HG03196 (cell line): ENCODE results near the gene PPM1L.

ENCODE experiments used
- ATAC-seq: cut with Tn5 transposase; IDR thresholded peaks from one replicate; pipeline ENCODE4 v1.9.1; 2021; ENCODE audit not compliant: unreplicated experiment

Gene PPM1L

GRCh38 chr3:160842021-160843005 lies 86.3 kb downstream of the PPM1L start:
- ATAC-seq = no peak

GRCh38 chr3:160851629-160852210 lies 95.7 kb downstream of the PPM1L start:
- ATAC-seq = no peak

- ATAC-seq = no peak
Measured at GRCh38 chr3:160852856-160853255, 96.8 kb downstream of the PPM1L start.

GRCh38 chr3:160856450-160856849 lies 100.4 kb downstream of the PPM1L start:
- no peak for ATAC-seq

- no peak for ATAC-seq
Measured at GRCh38 chr3:160857476-160858119, 101.6 kb downstream of the PPM1L start.

- no peak for ATAC-seq
Measured at GRCh38 chr3:160860346-160860745, 104.3 kb downstream of the PPM1L start.

GRCh38 chr3:160869825-160870224 lies 113.8 kb downstream of the PPM1L start:
- no peak for ATAC-seq

- ATAC-seq = no peak
Measured at GRCh38 chr3:160870327-160870726, 114.3 kb downstream of the PPM1L start.

- no peak for ATAC-seq
Measured at GRCh38 chr3:160874736-160875135, 118.7 kb downstream of the PPM1L start.

GRCh38 chr3:160876643-160877042 lies 120.6 kb downstream of the PPM1L start:
- ATAC-seq = no peak

- ATAC-seq = no peak
Measured at GRCh38 chr3:160879859-160880258, 123.8 kb downstream of the PPM1L start.

- no peak for ATAC-seq
Measured at GRCh38 chr3:160883373-160883772, 127.3 kb downstream of the PPM1L start.

- peak; percentile 35 for ATAC-seq
Measured at GRCh38 chr3:160885791-160886286, 129.8 kb downstream of the PPM1L start.

GRCh38 chr3:160886421-160886820 lies 130.4 kb downstream of the PPM1L start:
- ATAC-seq = peak; percentile 73

- ATAC-seq = no peak
Measured at GRCh38 chr3:160893207-160893606, 137.2 kb downstream of the PPM1L start.

- ATAC-seq = no peak
Measured at GRCh38 chr3:160904691-160905090, 148.7 kb downstream of the PPM1L start.

- ATAC-seq = no peak
Measured at GRCh38 chr3:160906646-160907045, 150.6 kb downstream of the PPM1L start.

- ATAC-seq = no peak
Measured at GRCh38 chr3:160909917-160910316, 153.9 kb downstream of the PPM1L start.

- no peak for ATAC-seq
Measured at GRCh38 chr3:160911411-160911810, 155.4 kb downstream of the PPM1L start.

GRCh38 chr3:160916472-160916871 lies 160.4 kb downstream of the PPM1L start:
- ATAC-seq = no peak

GRCh38 chr3:160919942-160920341 lies 163.9 kb downstream of the PPM1L start:
- ATAC-seq = no peak
